EH (cell line): ENCODE measurements around the gene AAGAB.
A peak's percentile ranks its signal among the peaks of the same experiment; 100 is the strongest.
"Not testable (repeated sequence)": the region's sequence is repeated elsewhere in the genome, so short reads cannot be mapped to it uniquely, and the experiment has no call there.

ENCODE experiments used
- DNase-seq: peaks from one replicate; pipeline ENCODE4 v3.0.0-alpha.2; 2015; ENCODE audit warnings: low read depth

Gene AAGAB

GRCh38 chr15:67253549-67254237, 768 bp downstream of the AAGAB start:
- DNase-seq: peak; percentile 35

DNA sequence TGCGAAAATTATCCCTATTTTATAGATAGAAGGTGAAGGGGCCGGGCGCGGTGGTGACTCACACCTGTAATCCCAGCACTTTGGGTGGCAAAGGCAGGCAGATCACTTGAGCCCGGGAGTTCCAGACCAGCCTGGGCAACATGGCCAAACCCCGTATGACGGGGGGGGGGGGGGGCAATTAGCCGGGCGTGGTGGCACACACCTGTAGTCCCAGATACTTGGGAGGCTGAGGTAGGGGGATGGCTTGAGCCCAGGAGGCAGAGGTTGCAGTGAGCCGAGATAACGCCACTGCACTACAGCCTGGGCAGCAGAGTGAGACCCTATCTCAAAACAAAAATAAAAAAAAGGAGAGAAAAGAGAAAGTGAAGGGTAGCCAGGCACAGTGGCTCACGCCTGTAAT, 1.4 kb downstream of the AAGAB start:
- no peak for DNase-seq

GRCh38 chr15:67251318-67251717, 3.1 kb downstream of the AAGAB start:
- DNase-seq: no peak

DNA sequence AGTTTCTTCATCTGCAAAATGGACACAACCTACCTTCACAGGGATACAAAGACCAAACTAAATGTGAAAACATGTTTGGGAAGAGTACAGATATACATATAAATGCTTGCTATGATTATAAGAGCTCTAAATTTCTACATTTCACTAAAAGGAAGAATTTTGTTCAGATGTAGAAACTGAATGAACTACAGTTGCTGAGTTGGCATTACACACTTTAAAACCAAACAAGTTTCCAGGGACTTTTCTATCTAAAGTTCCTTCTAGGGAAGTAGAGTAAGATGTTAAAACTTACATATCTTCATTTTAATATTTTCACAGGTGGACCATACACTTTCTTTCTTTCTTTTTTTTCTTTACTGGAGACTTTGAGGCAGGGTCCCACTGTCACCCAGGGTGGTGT, 4.6 kb downstream of the AAGAB start:
- no peak for DNase-seq

DNA sequence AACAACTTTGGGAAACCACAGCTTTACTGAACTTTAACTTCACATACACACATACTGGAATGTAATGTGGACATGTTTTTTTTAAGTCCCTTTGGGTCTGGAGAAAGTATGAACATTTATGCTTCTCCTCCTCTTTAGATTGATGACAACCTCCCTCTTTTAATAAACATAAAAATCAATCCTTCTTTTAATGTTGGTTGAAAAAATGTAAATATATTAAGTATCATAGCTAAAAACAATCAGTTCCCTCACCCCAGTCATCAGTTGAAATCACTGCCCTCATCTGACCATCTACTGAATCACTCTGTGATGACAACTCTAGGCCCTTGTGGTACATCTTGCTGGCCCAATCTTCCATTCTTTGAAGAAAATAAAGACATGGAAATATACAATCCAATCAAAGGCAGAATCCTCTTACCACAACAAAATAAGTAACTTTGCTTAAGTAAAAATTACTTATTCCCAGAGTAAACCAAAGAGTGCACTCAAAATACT, 6.4 kb downstream of the AAGAB start:
- DNase-seq: no peak

DNA sequence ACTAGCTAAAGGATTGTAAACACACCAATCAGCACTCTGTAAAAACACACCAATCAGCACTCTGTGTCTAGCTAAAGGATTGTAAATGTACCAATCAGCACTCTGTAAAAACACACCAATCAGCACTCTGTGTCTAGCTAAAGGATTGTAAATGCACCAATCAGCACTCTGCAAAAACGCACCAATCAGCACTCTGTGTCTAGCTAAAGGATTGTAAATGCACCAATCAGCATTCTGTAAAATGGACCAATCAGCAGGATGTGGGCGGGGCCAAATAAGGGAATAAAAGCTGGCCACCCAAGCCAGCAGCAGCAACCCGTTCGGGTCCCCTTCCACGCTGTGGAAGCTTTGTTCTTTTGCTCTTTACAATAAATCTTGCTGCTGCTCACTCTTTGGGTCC, 7.9 kb downstream of the AAGAB start:
- DNase-seq: not testable (repeated sequence)

DNA sequence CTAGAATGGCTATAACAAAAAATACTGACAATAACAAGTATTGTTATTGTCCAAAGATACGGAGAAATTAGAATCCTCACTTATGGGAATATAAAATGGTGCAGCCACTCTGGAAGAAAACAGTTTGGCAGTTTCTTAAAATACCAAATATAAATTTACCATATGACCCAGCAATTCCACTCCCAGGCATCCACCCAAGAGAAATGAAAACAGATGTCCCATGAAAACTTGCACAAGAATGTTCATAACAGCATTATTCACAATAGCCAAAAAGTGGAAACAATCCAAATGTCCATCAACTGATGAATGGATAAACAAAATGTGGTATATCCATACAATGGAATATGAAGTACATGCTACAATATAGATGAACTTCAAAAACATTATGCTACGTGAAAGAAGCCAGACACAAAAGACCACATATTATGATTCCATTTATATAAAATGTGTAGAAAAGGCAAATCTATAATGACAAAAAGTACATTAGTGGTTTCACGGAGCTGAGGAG, 9.4 kb downstream of the AAGAB start:
- peak; percentile 69 for DNase-seq

GRCh38 chr15:67242708-67243111, 11.8 kb downstream of the AAGAB start:
- peak; percentile 63 for DNase-seq

- DNase-seq: peak; percentile 22
These were observed 13.2 kb downstream of the AAGAB start for GRCh38 chr15:67241132-67241855.

DNA sequence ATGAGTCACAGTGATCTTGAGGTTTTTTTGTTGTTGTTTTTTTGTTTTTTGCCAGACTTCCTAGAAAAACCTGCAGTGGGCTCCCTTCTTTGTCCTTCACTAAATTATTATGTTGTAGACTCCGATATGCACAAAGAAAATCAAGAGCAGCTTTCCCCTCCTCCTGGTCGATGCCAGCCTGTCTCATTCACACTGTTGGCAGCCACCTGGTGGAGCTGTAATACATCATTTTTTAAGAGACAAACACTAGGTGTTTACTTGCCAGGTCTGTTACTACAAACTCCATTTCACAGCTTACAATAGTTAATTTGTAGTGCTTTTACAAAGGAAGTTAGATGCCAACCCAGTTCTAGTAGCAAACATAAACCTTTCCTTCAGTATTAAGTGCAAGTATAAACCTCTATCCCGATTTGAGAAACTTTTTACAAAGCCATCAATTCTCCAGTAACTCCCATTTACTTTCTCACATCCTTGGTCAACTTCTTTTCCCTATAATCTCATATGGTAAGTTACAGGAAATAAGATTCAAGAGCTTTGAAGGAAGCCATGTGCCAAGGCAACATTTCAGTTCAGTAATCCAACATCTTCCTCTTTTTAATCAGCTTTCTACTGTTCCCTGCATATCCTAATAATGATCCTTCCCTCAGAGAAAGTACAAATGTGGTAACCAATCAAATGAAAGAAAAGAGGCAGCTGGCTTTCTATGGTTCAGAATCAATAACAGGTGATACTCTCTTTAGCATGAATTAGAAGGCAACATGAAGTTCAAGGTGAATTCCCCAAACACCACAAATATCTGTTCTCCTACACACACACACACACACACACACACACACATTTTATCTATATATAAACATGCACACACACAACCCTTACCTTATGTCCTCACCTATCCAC, 14.0 kb downstream of the AAGAB start:
- no peak for DNase-seq

- no peak for DNase-seq
These were observed 21.9 kb downstream of the AAGAB start for GRCh38 chr15:67232591-67232990.

- no peak for DNase-seq
These were observed 24.0 kb downstream of the AAGAB start for GRCh38 chr15:67230504-67230903.

DNA sequence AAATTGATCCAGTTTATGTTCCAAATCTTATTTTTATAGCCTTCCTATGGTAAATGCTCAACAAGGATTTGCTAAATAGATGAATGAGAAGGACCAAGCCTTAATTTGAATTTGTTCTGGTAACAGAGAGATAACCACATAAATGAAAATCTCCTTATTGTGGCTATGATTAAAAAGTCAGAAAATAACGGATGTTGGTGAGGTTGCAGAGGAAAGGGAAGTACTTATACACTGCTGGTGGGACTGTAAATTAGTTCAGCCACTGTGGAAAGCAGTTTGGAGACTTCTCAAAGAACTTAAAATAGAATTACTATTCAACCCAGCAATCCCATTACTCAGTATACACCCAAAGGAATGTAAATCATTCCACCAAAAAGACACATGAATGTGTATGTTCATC, 26.2 kb downstream of the AAGAB start:
- peak; percentile 34 for DNase-seq

GRCh38 chr15:67227846-67228245, 26.6 kb downstream of the AAGAB start:
- DNase-seq: no peak

DNA sequence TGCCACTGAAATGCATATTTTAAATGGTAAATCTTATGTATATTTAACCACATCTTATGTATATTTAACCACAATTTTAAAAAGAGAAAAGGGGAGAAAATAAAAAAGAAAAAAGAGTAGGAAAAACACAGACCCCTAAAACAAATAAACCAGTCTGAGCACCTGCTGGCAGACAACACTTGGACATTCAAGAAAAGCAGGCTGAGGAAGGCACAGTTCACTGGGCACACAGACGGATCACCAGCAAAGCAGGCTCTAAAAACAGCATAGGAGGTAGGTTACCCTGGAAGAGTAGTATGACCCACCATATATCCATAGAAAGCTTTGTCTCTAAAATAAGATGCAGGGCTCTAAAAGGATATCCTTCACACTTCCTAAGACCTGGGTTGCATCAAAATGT, 27.0 kb downstream of the AAGAB start:
- DNase-seq: no peak

DNA sequence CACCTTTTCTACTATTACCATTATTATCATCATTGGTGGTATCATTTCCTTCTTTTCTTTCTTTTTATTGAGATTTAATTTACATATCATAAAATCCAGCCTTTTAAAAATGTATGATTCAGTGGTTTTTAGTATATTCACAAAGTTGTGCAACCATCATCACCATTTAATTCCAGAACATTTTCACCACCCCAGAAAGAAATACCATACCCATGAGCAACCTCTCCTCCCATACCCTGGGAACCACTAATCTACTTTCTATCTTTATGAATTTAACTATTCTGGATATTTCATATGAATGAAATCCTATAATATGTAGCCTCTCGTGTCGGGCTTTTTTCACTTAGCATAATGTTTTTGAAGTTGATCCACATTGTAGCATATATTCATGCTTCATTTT, 29.1 kb downstream of the AAGAB start:
- DNase-seq: peak; percentile 88

- DNase-seq: no peak
These were observed 29.6 kb downstream of the AAGAB start for GRCh38 chr15:67224889-67225288.

- DNase-seq: no peak
These were observed 35.2 kb downstream of the AAGAB start for GRCh38 chr15:67219288-67219687.

GRCh38 chr15:67218428-67218827, 36.0 kb downstream of the AAGAB start:
- no peak for DNase-seq

- DNase-seq: peak; percentile 26
These were observed 37.6 kb downstream of the AAGAB start for GRCh38 chr15:67216859-67217258.

DNA sequence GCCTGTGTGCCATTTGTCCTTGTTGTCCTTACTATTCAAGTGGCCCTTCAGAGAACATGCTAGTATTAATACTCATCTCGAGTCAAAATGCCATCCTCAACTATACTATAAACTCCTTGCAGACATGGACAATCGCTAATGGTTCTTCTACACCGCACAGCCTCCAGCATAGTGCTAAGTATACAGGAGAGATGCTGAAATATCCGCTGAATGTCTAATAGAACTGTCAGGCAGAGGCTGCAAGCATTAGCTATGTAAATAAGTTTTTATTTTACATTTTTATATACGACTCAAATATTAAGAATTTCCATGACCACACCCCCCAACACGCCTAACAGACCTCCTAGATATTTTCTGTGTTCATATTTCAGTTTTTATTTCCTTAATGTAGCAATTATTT, 39.4 kb downstream of the AAGAB start:
- no peak for DNase-seq

DNA sequence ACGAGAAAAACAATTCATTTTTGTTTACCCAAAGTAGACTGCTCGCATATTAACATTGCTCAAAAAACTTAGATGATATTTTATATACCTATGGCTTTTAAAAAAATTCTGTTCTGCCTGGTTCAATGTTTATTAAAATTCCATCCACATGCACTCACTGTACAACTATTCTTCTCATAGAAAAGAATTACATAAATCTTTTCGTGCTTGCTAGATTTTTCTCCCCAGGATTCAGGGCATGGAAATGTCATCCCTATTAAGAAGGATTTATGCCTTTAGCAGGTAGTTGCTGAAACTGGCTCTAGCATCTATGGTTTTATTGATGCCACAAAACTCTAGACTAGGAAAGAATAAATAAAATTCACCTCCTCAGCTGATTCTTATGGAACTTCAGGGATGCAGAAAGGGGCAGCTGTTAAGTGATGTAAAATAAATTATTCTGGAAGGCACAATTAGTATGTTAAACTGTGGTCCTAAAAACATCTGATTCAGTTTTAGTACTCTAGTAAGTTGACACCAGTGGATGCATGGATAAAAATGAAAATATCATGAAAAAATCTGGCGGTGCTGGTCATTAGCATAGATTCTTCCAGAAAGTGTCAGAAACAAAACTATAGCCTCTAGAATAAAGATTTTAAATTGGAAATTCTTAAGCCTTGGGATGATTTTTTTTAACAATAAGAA, 41.6 kb downstream of the AAGAB start:
- DNase-seq: no peak
